Adrenal gland (tissue), 5 donors: ENCODE data around the gene CDS1.

Experiments used
- CTCF ChIP-seq, 6 experiments: fragments of 450-650 bp in 4 of 6; fragments of 200-600 bp in 2 of 6; sonication (generic) in 1 of 6; IDR thresholded peaks; 1 replicate in 5 of 6; 2 replicates in 1 of 6; pipeline versions ENCODE4 v1.5.1 to v1.8.0; 2016 to 2021; ENCODE audit warnings: antibody characterized with exemption in 6 of 6, mild to moderate bottlenecking in 2 of 6, moderate library complexity in 1 of 6
- POLR2A ChIP-seq, 2 donors: fragments of 450-650 bp; IDR thresholded peaks; one replicate each; pipeline ENCODE4 v1.6.1; 2017; ENCODE audit warnings: antibody characterized with exemption in 2 of 2, mild to moderate bottlenecking in 2 of 2, moderate library complexity in 1 of 2
- donor health status: DM: no; HTN: no; CAD: no.

- TF ChIP-seq CTCF (IDR thresholded peaks at IDR 0.05) (no peak), POLR2A (IDR thresholded peaks at IDR 0.05) (no peak)
Observed at GRCh38 chr4:84678976-84679744, 96.2 kb downstream of the CDS1 start.
